GM12878 (cell line): ENCODE results near the gene FABP7. TPM values are rescaled to one million over a fixed set of nuclear protein-coding genes. Genes with fewer than 3 reads are reported as not detected.
A peak's percentile ranks its signal among the peaks of the same experiment; 100 is the strongest.

Experiments
- ATAC-seq: fragments of 200-7000 bp; cut with Tn5 transposase; 3 replicates; pipeline ENCODE4 v1.9.1; 2020; ENCODE audit warnings: mild to moderate bottlenecking, moderate library complexity
- BruUV-seq: library from RNA; stranded (reverse); fragments of 400-500 nt; replicated peaks from 2 replicates; lab custom pipeline; 2021; lab: Mats Ljungman, UMichigan
- CTCF ChIA-PET: fragments of 300-600 bp; sonication (Branson Sonifier 250); formaldehyde crosslinking; extraction: SDS; loops from one replicate; lab custom pipeline; 2021; ENCODE audit warnings: inconsistent platforms; lab: Yijun Ruan, JAX
- POLR2A ChIA-PET: fragments of 350-600 bp; formaldehyde crosslinking; extraction: SDS; loops from one replicate; lab custom pipeline; 2021; ENCODE audit warnings: inconsistent platforms; lab: Charles Lee
- RAD21 ChIA-PET: fragments of 300-600 bp; sonication (Branson Sonifier 250); formaldehyde crosslinking; loops from one replicate; lab custom pipeline; 2023; ENCODE audit warnings: antibody characterized with exemption; ENCODE audit not compliant: unreplicated experiment; lab: Charles Lee
- SMC1A ChIA-PET: fragments of 300-600 bp; sonication (Branson Sonifier 250); formaldehyde crosslinking; loops from one replicate; lab custom pipeline; 2023; ENCODE audit not compliant: unreplicated experiment, uncharacterized antibody; lab: Charles Lee
- DNase-seq: peaks from one replicate; pipeline ENCODE4 v3.0.0-alpha.2; 2011; ENCODE audit warnings: low read depth, low spot score
- FAIRE-seq: peaks from 3 replicates; lab custom pipeline; 2011; peaks lifted over from hg19 to GRCh38; lab: Jason Lieb, UNC
- H2AFZ ChIP-seq: 2 replicates; pipeline ENCODE4 v1.6.0; 2011; ENCODE audit warnings: low read depth, low read length, control low read depth; ENCODE audit not compliant: control insufficient read depth
- H3K27ac ChIP-seq: 2 replicates; pipeline ENCODE4 v1.5.1; 2011; ENCODE audit warnings: control low read depth; ENCODE audit not compliant: control insufficient read depth, insufficient read depth
- H3K27me3 ChIP-seq, 2 experiments: replicated peaks in 1 of 2; 2 replicates each; pipeline versions ENCODE4 v1.6.0 to v1.6.1; 2011; ENCODE audit warnings: low read length in 1 of 2; ENCODE audit not compliant: control insufficient read depth in 2 of 2, insufficient read depth in 2 of 2
- H3K36me3 ChIP-seq, 2 experiments: 2 replicates each; pipeline ENCODE4 v1.5.1; 2011; ENCODE audit warnings: low read length in 1 of 2; ENCODE audit not compliant: control insufficient read depth in 2 of 2, insufficient read depth in 2 of 2
- H3K4me1 ChIP-seq: 2 replicates; pipeline ENCODE4 v1.6.1; 2011; ENCODE audit warnings: mild to moderate bottlenecking, low read length, moderate library complexity, mixed read lengths; ENCODE audit not compliant: control insufficient read depth, insufficient read depth
- H3K4me2 ChIP-seq: 2 replicates; pipeline ENCODE4 v1.6.0; 2011; ENCODE audit warnings: control low read depth; ENCODE audit not compliant: control insufficient read depth, insufficient read depth
- H3K4me3 ChIP-seq: fragments of 200-600 bp; sonication (generic); 2 replicates; pipeline ENCODE4 v1.5.1; 2016
- H3K79me2 ChIP-seq: 2 replicates; pipeline ENCODE4 v1.6.0; 2011; ENCODE audit warnings: low read length; ENCODE audit not compliant: control insufficient read depth, insufficient read depth
- H3K9ac ChIP-seq: 2 replicates; pipeline ENCODE4 v1.8.0; 2011; ENCODE audit warnings: low read length, control low read depth, mixed read lengths; ENCODE audit not compliant: control insufficient read depth, insufficient read depth
- H3K9me3 ChIP-seq: replicated peaks from 3 replicates; pipeline ENCODE4 v1.5.1; 2011; ENCODE audit warnings: mild to moderate bottlenecking, low read length; ENCODE audit not compliant: control insufficient read depth, insufficient read depth
- H4K20me1 ChIP-seq: 2 replicates; pipeline ENCODE4 v1.6.0; 2011; ENCODE audit not compliant: control insufficient read depth, insufficient read depth
- BCL11A ChIP-seq: IDR thresholded peaks from 2 replicates; pipeline ENCODE4 v1.6.1; 2011; ENCODE audit warnings: low read depth, low read length
- EZH2 ChIP-seq: IDR thresholded peaks from 2 replicates; pipeline ENCODE4 v1.6.1; 2012; ENCODE audit warnings: low read depth, mild to moderate bottlenecking, control low read depth, inconsistent platforms, low read length, borderline replicate concordance; ENCODE audit not compliant: control insufficient read depth
- FOXK2 ChIP-seq: fragments of 450-650 bp; IDR thresholded peaks from 2 replicates; pipeline ENCODE4 v1.6.1; 2017; ENCODE audit warnings: mild to moderate bottlenecking, moderate library complexity
- FOXM1 ChIP-seq: IDR thresholded peaks from 2 replicates; pipeline ENCODE4 v1.6.1; 2012; ENCODE audit warnings: low read depth, mild to moderate bottlenecking, inconsistent platforms, low read length, moderate library complexity
- GABPA ChIP-seq: IDR thresholded peaks from 2 replicates; pipeline ENCODE4 v1.6.1; 2014; ENCODE audit warnings: antibody characterized with exemption, low read depth, mild to moderate bottlenecking, inconsistent platforms
- GATAD2B ChIP-seq: fragments of 450-650 bp; conservative IDR thresholded peaks from 2 replicates; pipeline ENCODE4 v1.6.1; 2017; ENCODE audit warnings: low read depth, mild to moderate bottlenecking, moderate library complexity
- KAT2A ChIP-seq: conservative IDR thresholded peaks from 2 replicates; pipeline ENCODE4 v1.6.1; 2011; ENCODE audit warnings: low read depth, low read length; ENCODE audit not compliant: control insufficient read depth
- NFXL1 ChIP-seq: fragments of 450-650 bp; IDR thresholded peaks from 2 replicates; pipeline ENCODE4 v1.6.1; 2017; ENCODE audit warnings: antibody characterized with exemption, mild to moderate bottlenecking, borderline replicate concordance
- NFYB ChIP-seq: IDR thresholded peaks from 2 replicates; pipeline ENCODE4 v1.6.1; 2011; ENCODE audit warnings: low read depth, mild to moderate bottlenecking, low read length, improper control_type of control experiment, moderate library complexity; ENCODE audit not compliant: insufficient read depth
- SIN3A ChIP-seq: IDR thresholded peaks from 2 replicates; pipeline ENCODE4 v1.6.1; 2012; ENCODE audit warnings: low read depth, low read length, improper control_type of control experiment
- SP1 ChIP-seq: IDR thresholded peaks from one replicate; pipeline ENCODE4 v1.6.1; 2011; ENCODE audit warnings: low read depth, low read length
- SREBF2 ChIP-seq: IDR thresholded peaks from 2 replicates; pipeline ENCODE4 v1.6.1; 2012; ENCODE audit warnings: mild to moderate bottlenecking, low read length
- SUPT20H ChIP-seq: IDR thresholded peaks from 2 replicates; pipeline ENCODE4 v1.6.1; 2011; ENCODE audit warnings: low read depth, mild to moderate bottlenecking, low read length, moderate library complexity, borderline replicate concordance; ENCODE audit not compliant: control insufficient read depth
- TCF3 ChIP-seq: IDR thresholded peaks from 2 replicates; pipeline ENCODE4 v1.6.1; 2012; ENCODE audit warnings: low read depth, mild to moderate bottlenecking, low read length, borderline replicate concordance; ENCODE audit not compliant: insufficient read depth
- WGBS: methylation state at CpG from one replicate; pipeline ENCODE4 v1.1.6; 2016; ENCODE audit warnings: low lambda C conversion rate; ENCODE audit not compliant: insufficient replicate concordance, insufficient coverage; ENCODE audit errors: missing lambda C conversion rate; 5-methylcytosine and 5-hydroxymethylcytosine counted together
- in situ Hi-C: fragments of 300-500 bp; cut with MboI; formaldehyde crosslinking; loops from 9 replicates; pipeline ENCODE4 v1.14.3; 2018; ENCODE audit warnings: mixed read lengths
- intact Hi-C: fragments of 100-400 bp; cut with micrococcal nuclease; formaldehyde crosslinking; loops from one replicate; pipeline ENCODE4 v1.14.2; 2022; ENCODE audit not compliant: unreplicated experiment
- polyA plus RNA-seq, 11 experiments: library from polyadenylated mRNA; depleted of rRNA in 4 of 11; unstranded in 6 of 11; stranded (reverse) in 5 of 11; fragments of >200 nt; fragmentation: Nextera tagmentation in 4 of 11; fragmentation: Illumina TruSeq in 1 of 11; extraction: Ambion mirVana in 4 of 11; extraction: Trizol in 1 of 11; gene quantifications; 1 replicate in 1 of 11; 2 replicates in 10 of 11; pipeline versions ENCODE4 v1.2.1 to v1.2.3, GENCODE V29; 2011 to 2016; ENCODE audit warnings: inconsistent platforms in 2 of 11, missing spikeins in 2 of 11, low read depth in 1 of 11
- total RNA-seq, 4 experiments: library from RNA; depleted of rRNA in 3 of 4; stranded (reverse); fragments of >200 nt in 3 of 4; fragmentation: Illumina TruSeq in 1 of 4; extraction: Trizol in 1 of 4; gene quantifications; 2 replicates each; pipeline versions ENCODE4 v1.2.1 to v1.2.3, GENCODE V29; 2013 to 2021
- TF ChIP-seq, protein P1 (sequence below): fragments of 450-650 bp; IDR thresholded peaks from 2 replicates; pipeline ENCODE4 v1.6.1; 2017; ENCODE audit warnings: low read depth, mild to moderate bottlenecking, moderate library complexity

FABP7 gene
- total and polyA plus RNA-seq, 10 of the 15 experiments (the other 5 are each of a cell fraction or from before 2014, with no cell fraction given): not detected

DNA sequence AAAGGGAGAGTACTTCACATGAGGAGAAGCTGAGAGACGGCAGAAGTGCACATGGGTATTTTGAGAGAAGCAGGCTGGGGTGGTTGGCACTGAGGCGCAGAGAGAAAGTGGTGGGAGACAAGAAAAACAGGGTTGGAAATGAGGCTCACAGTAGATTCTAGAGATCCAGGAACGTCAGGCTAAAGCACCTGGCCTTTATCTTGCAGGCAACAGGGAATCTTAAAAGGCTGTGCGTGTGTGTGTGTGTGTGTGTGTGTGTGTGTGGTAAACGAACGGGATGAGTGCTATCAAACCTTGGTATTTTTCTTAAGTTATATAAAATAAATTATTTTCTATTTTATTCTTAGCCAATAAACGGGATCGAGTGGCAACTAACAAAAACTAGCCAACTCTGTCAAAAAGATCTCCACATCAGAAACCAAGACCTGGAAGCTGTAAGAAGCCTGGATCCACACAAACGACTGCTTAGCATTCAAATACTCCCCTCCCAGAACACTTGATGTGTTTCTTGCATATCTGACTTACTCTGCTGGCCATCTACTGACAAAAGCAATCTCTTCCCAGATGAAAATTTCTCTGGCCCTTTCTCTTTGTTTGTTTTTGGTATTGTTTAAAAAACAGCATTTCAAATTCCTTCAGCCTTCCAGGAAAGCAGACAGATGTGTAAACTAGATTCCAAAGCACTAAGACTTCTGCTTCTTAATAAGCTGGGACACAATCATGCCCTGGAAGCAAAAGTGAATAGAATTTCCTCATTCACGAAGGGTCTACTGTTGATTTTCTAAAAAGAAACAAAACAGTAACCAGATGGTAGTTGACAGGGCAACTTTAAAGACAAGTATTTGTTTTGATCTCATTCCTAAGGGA is 44.8 kb upstream of the FABP7 start:
- H2AFZ ChIP-seq: no peak overlapping the region
- no peak for FAIRE-seq
- no peak for ATAC-seq
- no peaks in the 10 kb centered on the region for H3K27me3 ChIP-seq
- intact Hi-C loops: loop anchor here (5.0 kb wide), 1 partner anchor 257 kb away; no protein-coding TSS in a partner anchor
- ChIA-PET SMC1A (interaction anchor here (0.6 to 9.8 kb wide), 10 partner anchors 17 to 243 kb away, joined by 3 to 237 read pairs (median 16); partner anchors contain the start of gene SMPDL3A), RAD21 (interaction anchor here (0.9 to 7.9 kb wide), 5 partner anchors 55 to 243 kb away, joined by 3 to 184 read pairs (median 6); partner anchors contain the start of gene SMPDL3A), CTCF (interaction anchor here (0.9 to 23.5 kb wide), 6 partner anchors 8 to 104 kb away, joined by 3 to 640 read pairs (median 14); partner anchors contain the start of gene SMPDL3A), POLR2A (no interaction called here)
- H3K4me2 ChIP-seq: no peak overlapping the region
- no peak overlapping the region for H3K27ac ChIP-seq
- H3K4me1 ChIP-seq: no peaks in the 10 kb centered on the region
- H4K20me1 ChIP-seq: no peaks in the 10 kb centered on the region
- H3K79me2 ChIP-seq: no peaks in the 10 kb centered on the region
- in situ Hi-C loops: no loop called here
- WGBS: 33% methylated on average over 10 of the region's 10 CpGs
- no peak overlapping the region for H3K9ac ChIP-seq
- no peak for TF ChIP-seq BCL11A
- no TSS peak for BruUV-seq
- H3K36me3 ChIP-seq: no peaks in the 10 kb centered on the region
- DNase-seq: no peak
- no peaks in the 10 kb centered on the region for H3K9me3 ChIP-seq
- no peak overlapping the region for H3K4me3 ChIP-seq

DNA sequence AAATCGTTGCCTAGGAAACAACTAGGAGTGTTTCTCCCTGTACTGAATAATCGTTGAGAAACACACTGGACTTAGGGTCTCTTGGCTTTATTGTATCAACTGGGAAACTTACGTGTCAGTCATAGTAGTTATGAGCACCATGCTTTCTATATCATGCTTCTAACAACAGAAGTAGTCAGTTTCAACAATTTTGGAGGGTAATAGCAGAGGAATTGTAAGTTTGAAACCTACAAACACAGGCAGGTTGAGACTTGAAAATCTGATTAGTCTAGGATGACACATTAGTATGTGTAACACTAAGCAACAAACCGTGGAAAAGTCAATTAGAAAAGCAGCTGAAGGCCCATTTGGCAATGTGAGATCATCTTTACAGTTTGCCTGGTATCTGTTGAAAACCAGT is 43.9 kb upstream of the FABP7 start:
- RAD21 ChIA-PET: interaction anchor here (0.9 to 1.1 kb wide), 2 partner anchors 103 to 134 kb away, joined by 3 to 4 read pairs; no protein-coding TSS in a partner anchor
- CTCF ChIA-PET: interaction anchor here (0.9 to 23.5 kb wide), 3 partner anchors 7 to 103 kb away, joined by 3 to 640 read pairs (median 133); no protein-coding TSS in a partner anchor
- FAIRE-seq: peak; percentile 44
- Histone ChIP-seq H3K4me1 (no peaks in the 10 kb centered on the region), H3K4me2 (no peak overlapping the region), H4K20me1 (no peaks in the 10 kb centered on the region), H3K79me2 (no peaks in the 10 kb centered on the region), H2AFZ (no peak overlapping the region), H3K27ac (no peak overlapping the region), H3K4me3 (no peak overlapping the region), H3K9ac (no peak overlapping the region), H3K36me3 (no peaks in the 10 kb centered on the region), H3K27me3 (no peaks in the 10 kb centered on the region), H3K9me3 (no peaks in the 10 kb centered on the region)
- in situ Hi-C loops: no loop called here
- DNase-seq: no peak
- intact Hi-C loops: no loop called here
- no TSS peak for BruUV-seq
- POLR2A ChIA-PET: no interaction called here
- 17% methylated on average over 4 of the region's 4 CpGs for WGBS
- peak; percentile 59 for ATAC-seq
- SMC1A ChIA-PET: interaction anchor here (0.5 to 9.8 kb wide), 7 partner anchors 16 to 103 kb away, joined by 3 to 237 read pairs (median 4); no protein-coding TSS in a partner anchor
- no peak for TF ChIP-seq KAT2A
- no peak for TF ChIP-seq NFYB
- TF ChIP-seq TCF3: no peak
- TF ChIP-seq SP1: no peak
- TF ChIP-seq, protein P1, sequence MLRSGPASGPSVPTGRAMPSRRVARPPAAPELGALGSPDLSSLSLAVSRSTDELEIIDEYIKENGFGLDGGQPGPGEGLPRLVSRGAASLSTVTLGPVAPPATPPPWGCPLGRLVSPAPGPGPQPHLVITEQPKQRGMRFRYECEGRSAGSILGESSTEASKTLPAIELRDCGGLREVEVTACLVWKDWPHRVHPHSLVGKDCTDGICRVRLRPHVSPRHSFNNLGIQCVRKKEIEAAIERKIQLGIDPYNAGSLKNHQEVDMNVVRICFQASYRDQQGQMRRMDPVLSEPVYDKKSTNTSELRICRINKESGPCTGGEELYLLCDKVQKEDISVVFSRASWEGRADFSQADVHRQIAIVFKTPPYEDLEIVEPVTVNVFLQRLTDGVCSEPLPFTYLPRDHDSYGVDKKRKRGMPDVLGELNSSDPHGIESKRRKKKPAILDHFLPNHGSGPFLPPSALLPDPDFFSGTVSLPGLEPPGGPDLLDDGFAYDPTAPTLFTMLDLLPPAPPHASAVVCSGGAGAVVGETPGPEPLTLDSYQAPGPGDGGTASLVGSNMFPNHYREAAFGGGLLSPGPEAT: no peak
- no peak for TF ChIP-seq SREBF2
- TF ChIP-seq EZH2: no peak
- TF ChIP-seq GATAD2B: no peak
- TF ChIP-seq GABPA: no peak
- no peak for TF ChIP-seq FOXM1
- no peak for TF ChIP-seq FOXK2
- no peak for TF ChIP-seq SUPT20H
- no peak for TF ChIP-seq SIN3A
- no peak for TF ChIP-seq NFXL1
